ENCODE results near the gene TAF11L5. TPM values are rescaled to one million over a fixed set of nuclear protein-coding genes. Genes with fewer than 3 reads are reported as not detected.
"Not testable (repeated sequence)": the region's sequence is repeated elsewhere in the genome, so short reads cannot be mapped to it uniquely, and the experiment has no call there.

The TAF11L5 gene
- total RNA-seq, 1 experiment from 2014 or later: not detected

- DNase-seq: no peak
- Histone ChIP-seq H2BK5ac (ENCODE audit: insufficient read length, low read length) (no peak overlapping the region), H4K8ac (replicated peaks; ENCODE audit: insufficient read length, low read depth, low read length) (no peak overlapping the region), H3K4ac (ENCODE audit: low read depth, low read length) (no peak overlapping the region), H2BK120ac (ENCODE audit: low read depth, low read length, poor library complexity, severe bottlenecking) (no peak overlapping the region), H3K27me3 (ENCODE audit: insufficient read depth, low read length) (no peaks in the 10 kb centered on the region), H3K4me2 (ENCODE audit: insufficient read depth, insufficient read length, low read length) (no peak overlapping the region), H3K9ac (ENCODE audit: extremely low read depth, insufficient read length, low read length) (no peak overlapping the region), H3K27ac (ENCODE audit: insufficient read length, low read depth, low read length) (no peak overlapping the region), H4K91ac (ENCODE audit: insufficient read length, low read depth, low read length) (no peak overlapping the region), H3K9me3 (ENCODE audit: control insufficient read depth, low read depth, low read length) (no peaks in the 10 kb centered on the region), H4K5ac (ENCODE audit: insufficient read length, low read depth, low read length) (no peak overlapping the region), H2AK5ac (ENCODE audit: insufficient read length, low read length) (no peak overlapping the region), H3K14ac (ENCODE audit: insufficient read depth, low read length) (no peak overlapping the region), H3K18ac (ENCODE audit: insufficient read length, low read depth, low read length) (no peak overlapping the region), H2BK15ac (ENCODE audit: low read depth, low read length) (no peak overlapping the region), H2BK20ac (ENCODE audit: low read depth, low read length, poor library complexity, severe bottlenecking) (no peak overlapping the region), H4K20me1 (ENCODE audit: control insufficient read depth, insufficient read depth, insufficient read length) (no peaks in the 10 kb centered on the region), H3K23me2 (ENCODE audit: insufficient read length, low read depth, low read length, poor library complexity, severe bottlenecking) (no peaks in the 10 kb centered on the region), H3T11ph (ENCODE audit: low read length) (no peak overlapping the region), H2AFZ (ENCODE audit: low read length) (no peak overlapping the region), H2BK12ac (ENCODE audit: insufficient read length, low read depth, low read length) (no peak overlapping the region), H3K23ac (ENCODE audit: insufficient read length, low read depth, low read length) (no peak overlapping the region), H3K79me2 (ENCODE audit: insufficient read depth, low read length) (no peaks in the 10 kb centered on the region), H3K4me1 (ENCODE audit: insufficient read depth, low read length) (no peaks in the 10 kb centered on the region), H3K56ac (ENCODE audit: insufficient read length, low read depth, low read length) (no peak overlapping the region), H3K79me1 (ENCODE audit: insufficient read depth, low read depth, low read length, poor library complexity, severe bottlenecking) (no peaks in the 10 kb centered on the region)
- Mint-ChIP-seq H3K36me3 (ENCODE audit: insufficient read depth in 1 of 3, low read depth in 3 of 3) (no peaks in the 10 kb centered on the region), H3K27me3 (ENCODE audit: low read depth) (no peaks in the 10 kb centered on the region), H3K4me1 (peaks cover 6 to 8% of the 10 kb centered on the region in 2 experiments), H3K4me3 (no peak overlapping the region), H3K9me3 (no peaks in the 10 kb centered on the region), H3K27ac (no peak overlapping the region)
- TF ChIP-seq CTCF (conservative IDR thresholded peaks at IDR 0.05): no peak
- no CpG with 5 or more reads among the region's 2 CpGs for WGBS (ENCODE audit: extremely low coverage, insufficient read length, low lambda C conversion rate)
Measured at GRCh38 chr5:17482790-17483189, 42.2 kb upstream of the TAF11L5 start.

GRCh38 chr5:17486464-17487173 is 38.4 kb upstream of the TAF11L5 start:
- H3K79me1 ChIP-seq (ENCODE audit: insufficient read depth, low read depth, low read length, poor library complexity, severe bottlenecking); H3K4ac ChIP-seq (ENCODE audit: low read depth, low read length); H3K14ac ChIP-seq (ENCODE audit: insufficient read depth, low read length); H2BK15ac ChIP-seq (ENCODE audit: low read depth, low read length); H3K4me1 Mint-ChIP-seq; H3K4me3 Mint-ChIP-seq; H2BK20ac ChIP-seq (ENCODE audit: low read depth, low read length, poor library complexity, severe bottlenecking); H3T11ph ChIP-seq (ENCODE audit: low read length); H3K23ac ChIP-seq (ENCODE audit: insufficient read length, low read depth, low read length); H3K79me2 ChIP-seq (ENCODE audit: insufficient read depth, low read length); H3K9me3 ChIP-seq (ENCODE audit: control insufficient read depth, low read depth, low read length); H2BK5ac ChIP-seq (ENCODE audit: insufficient read length, low read length); H4K8ac ChIP-seq (replicated peaks; ENCODE audit: insufficient read length, low read depth, low read length); H3K4me2 ChIP-seq (ENCODE audit: insufficient read depth, insufficient read length, low read length); H3K9me3 Mint-ChIP-seq; H3K4me1 ChIP-seq (ENCODE audit: insufficient read depth, low read length); H3K18ac ChIP-seq (ENCODE audit: insufficient read length, low read depth, low read length); H2BK12ac ChIP-seq (ENCODE audit: insufficient read length, low read depth, low read length); H3K23me2 ChIP-seq (ENCODE audit: insufficient read length, low read depth, low read length, poor library complexity, severe bottlenecking); H2BK120ac ChIP-seq (ENCODE audit: low read depth, low read length, poor library complexity, severe bottlenecking); H3K27ac ChIP-seq (ENCODE audit: insufficient read length, low read depth, low read length); H3K27me3 ChIP-seq (ENCODE audit: insufficient read depth, low read length); H3K9ac ChIP-seq (ENCODE audit: extremely low read depth, insufficient read length, low read length); H3K27me3 Mint-ChIP-seq (ENCODE audit: low read depth); H3K36me3 Mint-ChIP-seq (ENCODE audit: insufficient read depth in 1 of 3, low read depth in 3 of 3); DNase-seq; H2AK5ac ChIP-seq (ENCODE audit: insufficient read length, low read length); H4K20me1 ChIP-seq (ENCODE audit: control insufficient read depth, insufficient read depth, insufficient read length); H3K56ac ChIP-seq (ENCODE audit: insufficient read length, low read depth, low read length); H2AFZ ChIP-seq (ENCODE audit: low read length); H4K91ac ChIP-seq (ENCODE audit: insufficient read length, low read depth, low read length); H4K5ac ChIP-seq (ENCODE audit: insufficient read length, low read depth, low read length): not testable (repeated sequence)
- H3K27ac Mint-ChIP-seq: 0 out of 7 replicates have a peak overlapping the region, but pooled peaks of 1 of the 3 experiments have one; percentile 44
- no CpG with 5 or more reads among the region's 10 CpGs for WGBS (ENCODE audit: extremely low coverage, insufficient read length, low lambda C conversion rate)
